Gastroesophageal sphincter (tissue), 3 donors: ENCODE measurements around the gene FLYWCH1.

ENCODE experiments used
- CTCF ChIP-seq, 4 experiments: fragments of 200-600 bp in 2 of 4; fragments of 450-650 bp in 2 of 4; sonication (generic) in 1 of 4; IDR thresholded peaks; one replicate each; pipeline ENCODE4 v1.5.1; 2017 to 2019; ENCODE audit warnings: antibody characterized with exemption in 4 of 4, mild to moderate bottlenecking in 2 of 4, moderate library complexity in 2 of 4
- EP300 ChIP-seq: sonication (generic); formaldehyde crosslinking; IDR thresholded peaks from one replicate; pipeline ENCODE4 v1.6.1; 2017; ENCODE audit warnings: antibody characterized with exemption, mild to moderate bottlenecking
- POLR2A ChIP-seq, 2 donors: fragments of 450-650 bp; IDR thresholded peaks; one replicate each; pipeline ENCODE4 v1.6.1; 2017; ENCODE audit warnings: antibody characterized with exemption in 2 of 2, mild to moderate bottlenecking in 2 of 2, moderate library complexity in 1 of 2
- POLR2AphosphoS5 ChIP-seq: sonication (generic); formaldehyde crosslinking; IDR thresholded peaks from one replicate; pipeline ENCODE4 v1.6.1; 2017; ENCODE audit warnings: antibody characterized with exemption

- no peak for TF ChIP-seq CTCF (IDR thresholded peaks at IDR 0.05)
- no peak for TF ChIP-seq EP300
- TF ChIP-seq POLR2AphosphoS5 = no peak
- no peak for TF ChIP-seq POLR2A (IDR thresholded peaks at IDR 0.05)
Observed at GRCh38 chr16:2896480-2897010, 15.2 kb upstream of the FLYWCH1 start.
